Measurements from ENCODE around the gene TMEM131.

Gene TMEM131

GRCh38 chr2:97788986-97789644, 206.6 kb downstream of the TMEM131 start:
- DNase-seq: no peak

- no peak for DNase-seq
These were observed 209.9 kb downstream of the TMEM131 start for GRCh38 chr2:97785818-97786217.

- DNase-seq: no peak
These were observed 210.8 kb downstream of the TMEM131 start for GRCh38 chr2:97784953-97785352.

DNA sequence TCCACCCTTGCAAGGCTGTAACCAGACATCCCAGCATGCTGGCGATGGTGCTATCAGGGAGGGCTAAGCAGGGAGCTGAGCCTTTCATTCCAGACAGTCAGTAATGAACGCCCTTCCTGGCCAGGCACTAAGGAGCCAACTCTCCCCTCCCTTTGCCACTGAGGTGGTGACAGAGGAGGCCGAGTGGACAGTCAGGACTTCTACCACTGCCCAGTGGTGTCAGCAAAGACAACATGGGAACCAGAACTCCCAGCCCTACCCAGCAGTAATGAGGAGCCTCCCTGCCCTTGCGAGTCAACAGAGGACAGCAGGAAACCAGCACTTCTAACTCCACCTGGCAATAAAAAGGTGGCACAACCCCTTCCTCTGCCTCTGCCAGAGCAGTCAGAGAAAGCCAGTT, 213.8 kb downstream of the TMEM131 start:
- no peak for DNase-seq

- no peak for DNase-seq
These were observed 216.6 kb downstream of the TMEM131 start for GRCh38 chr2:97779141-97779540.

DNA sequence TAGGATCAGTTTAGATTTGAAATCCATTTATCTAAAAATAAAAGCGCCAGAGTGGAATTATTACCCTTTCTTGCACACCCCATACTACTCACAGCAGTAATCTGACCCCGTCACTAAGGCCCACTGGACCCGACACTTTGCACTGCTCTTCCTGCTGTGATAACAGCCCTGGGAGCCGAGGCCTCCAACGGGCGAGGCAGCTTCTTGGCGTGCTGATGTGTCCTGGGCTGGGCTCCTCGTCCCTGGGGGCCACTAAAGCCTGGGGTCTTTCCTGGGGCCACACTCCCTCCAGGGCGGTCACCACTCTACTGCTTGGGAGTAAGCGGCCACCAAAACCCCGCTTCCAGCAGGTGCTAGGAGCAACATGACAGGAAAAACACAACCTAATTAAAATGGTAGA, 220.7 kb downstream of the TMEM131 start:
- no peak for DNase-seq

DNA sequence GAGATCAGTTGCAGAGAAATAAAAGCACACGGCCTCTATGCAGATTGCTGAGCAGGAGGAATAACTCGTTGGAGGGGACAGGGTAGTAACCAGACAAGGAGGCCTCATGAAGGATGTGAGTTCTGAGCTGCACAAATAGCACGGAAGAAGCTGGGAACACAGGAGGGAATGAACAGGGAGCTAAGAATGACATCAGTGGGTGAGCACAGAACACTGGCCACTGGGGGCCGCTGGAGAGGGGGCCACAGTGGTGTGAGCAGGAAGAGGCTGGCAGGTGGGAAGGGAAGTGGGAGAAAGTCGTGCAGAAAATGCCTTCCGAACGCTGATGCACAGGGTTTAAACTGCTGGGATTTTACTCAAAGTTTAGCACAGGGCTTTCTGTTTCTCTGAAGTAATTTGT, 221.3 kb downstream of the TMEM131 start:
- peak in 1 of 2 experiments; percentile 25 for DNase-seq

DNA sequence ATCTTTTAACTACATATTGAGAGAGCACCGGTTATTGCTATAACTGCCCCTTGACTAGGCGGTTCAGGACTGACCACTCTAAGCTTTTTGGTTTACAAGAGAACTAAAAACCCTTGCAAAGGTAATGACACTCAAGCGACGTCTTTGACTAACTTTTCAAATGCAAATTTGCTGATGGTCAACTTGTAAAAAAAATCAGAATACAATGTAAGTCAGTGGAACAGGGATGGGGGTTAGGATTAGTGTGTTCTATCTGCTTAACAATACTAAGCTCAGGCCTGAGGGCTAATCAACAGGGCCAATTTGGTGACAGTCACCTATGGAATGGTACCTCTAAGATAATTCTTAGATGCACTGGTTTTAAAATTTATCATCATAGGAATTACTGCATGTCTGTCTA, 225.3 kb downstream of the TMEM131 start:
- DNase-seq: no peak

- DNase-seq: no peak
These were observed 226.0 kb downstream of the TMEM131 start for GRCh38 chr2:97769711-97770110.

- no peak for DNase-seq
These were observed 226.4 kb downstream of the TMEM131 start for GRCh38 chr2:97769308-97769707.

- DNase-seq: no peak
These were observed 229.2 kb downstream of the TMEM131 start for GRCh38 chr2:97766567-97766966.

DNA sequence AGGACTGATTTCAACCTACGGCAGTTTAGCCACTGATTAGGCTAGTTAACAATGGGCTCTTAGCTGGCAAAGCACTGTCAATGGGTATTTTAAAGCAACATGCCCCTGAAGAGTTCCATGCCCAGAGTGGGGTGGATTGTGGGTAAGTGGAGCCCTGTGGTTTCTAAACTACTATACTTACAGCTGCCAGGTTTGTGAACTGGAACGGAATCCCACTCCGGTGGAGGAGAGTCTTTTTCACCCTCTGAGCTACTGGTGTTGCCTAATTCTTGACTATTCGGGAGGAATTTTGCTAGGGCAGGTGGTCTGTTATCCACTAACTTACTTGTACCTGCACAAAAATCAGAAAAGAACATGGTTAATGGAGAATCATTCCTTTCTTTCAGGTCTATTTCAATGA, 229.8 kb downstream of the TMEM131 start:
- DNase-seq: no peak

DNA sequence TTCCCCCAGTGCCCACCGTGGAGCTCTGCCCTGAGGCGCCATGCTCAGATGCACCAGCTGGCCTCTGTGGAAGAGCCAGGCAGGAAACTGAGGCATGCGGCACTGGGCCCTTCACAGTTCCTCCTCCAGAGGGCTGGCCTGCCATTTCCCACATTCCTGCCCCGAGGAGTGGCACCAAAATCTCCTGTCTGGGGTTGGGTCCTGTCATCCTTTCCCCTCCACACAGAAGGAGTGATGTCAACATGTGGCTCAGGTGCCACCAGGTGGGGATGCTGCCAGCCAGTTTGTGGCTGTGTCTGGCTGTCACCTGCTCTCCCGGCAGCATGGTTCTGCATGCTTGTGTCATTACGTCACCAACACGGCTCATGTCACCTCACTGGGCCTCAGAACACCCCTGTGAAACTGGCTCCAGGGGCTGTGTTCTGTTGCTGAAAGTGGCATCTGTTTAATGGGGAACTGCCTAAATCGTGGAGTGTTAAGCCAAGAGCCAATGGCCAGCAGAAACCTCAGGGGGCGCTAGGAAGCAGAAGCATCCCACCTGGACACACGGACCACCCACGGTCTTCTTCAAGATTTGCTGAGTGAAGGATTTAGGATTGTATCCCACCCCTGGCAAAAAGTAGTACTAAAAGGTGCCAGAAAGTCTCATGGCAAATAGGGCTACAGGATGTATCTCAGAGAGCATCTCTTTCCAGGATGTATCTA, 231.0 kb downstream of the TMEM131 start:
- DNase-seq: no peak

DNA sequence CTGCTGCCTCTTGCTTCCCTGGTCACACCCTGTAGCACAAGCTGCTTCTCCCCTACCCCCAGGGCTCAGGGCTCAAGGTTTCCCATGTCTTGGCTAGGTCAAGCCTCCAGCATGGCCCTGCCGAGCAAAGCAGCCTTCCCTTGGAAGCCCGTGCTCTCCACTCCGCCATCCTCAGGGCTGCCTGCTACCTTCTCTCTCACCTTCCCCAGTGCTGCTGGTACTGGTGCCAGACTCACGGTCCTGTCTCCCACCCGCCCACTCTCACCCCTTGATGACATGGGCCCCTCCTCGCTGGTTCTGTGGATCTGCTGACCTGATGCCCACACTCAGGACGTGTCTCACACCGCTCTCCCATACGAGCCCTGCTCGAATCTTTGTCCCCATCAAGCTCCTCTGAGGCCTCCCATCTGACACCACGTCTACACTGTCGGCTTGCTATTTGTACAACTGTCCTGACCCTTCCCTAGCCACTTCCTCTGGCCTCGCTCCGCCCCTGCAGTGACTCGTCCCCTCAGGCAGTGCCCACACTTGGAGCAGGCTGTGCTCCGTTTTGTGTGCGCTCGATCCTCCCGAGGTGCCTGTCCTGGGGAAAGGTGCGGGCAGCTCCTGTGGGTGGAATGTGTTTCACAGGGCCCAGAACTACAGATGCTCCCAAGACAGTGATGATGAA, 232.4 kb downstream of the TMEM131 start:
- DNase-seq: no peak

- DNase-seq: no peak
These were observed 234.6 kb downstream of the TMEM131 start for GRCh38 chr2:97761192-97761591.

- no peak for DNase-seq
These were observed 235.2 kb downstream of the TMEM131 start for GRCh38 chr2:97760480-97761049.

- no peak for DNase-seq
These were observed 235.9 kb downstream of the TMEM131 start for GRCh38 chr2:97759727-97760407.

DNA sequence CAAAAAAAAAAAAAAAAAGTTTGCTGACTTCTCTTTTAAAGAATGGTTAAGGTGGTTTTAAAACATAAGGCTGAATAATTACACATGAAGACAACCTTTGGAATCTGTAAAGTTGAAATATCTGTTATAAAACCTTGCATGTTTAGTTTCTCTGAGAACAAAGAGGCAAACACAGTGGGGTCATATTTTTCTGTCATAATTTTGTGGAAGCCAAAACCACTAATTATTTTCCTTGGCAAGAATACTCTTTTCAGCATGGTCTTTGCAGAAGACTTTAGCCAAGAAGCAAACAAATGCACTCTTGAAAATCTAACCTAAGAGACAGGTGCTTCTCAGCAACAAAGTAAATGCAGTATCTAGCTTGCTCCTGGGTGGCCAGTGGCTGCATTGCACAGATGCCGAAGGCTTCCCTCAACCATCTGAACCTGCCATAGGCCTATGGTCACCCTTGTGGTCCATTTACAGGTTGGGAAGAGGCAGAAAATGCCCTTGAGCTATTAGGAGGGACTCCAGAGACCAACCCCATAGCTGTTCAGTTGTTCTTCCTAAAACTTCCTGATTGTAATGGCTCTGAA, 237.5 kb downstream of the TMEM131 start:
- DNase-seq: no peak

- no peak for DNase-seq
These were observed 238.7 kb downstream of the TMEM131 start for GRCh38 chr2:97757062-97757461.

- no peak for DNase-seq
These were observed 240.3 kb downstream of the TMEM131 start for GRCh38 chr2:97755491-97755890.

DNA sequence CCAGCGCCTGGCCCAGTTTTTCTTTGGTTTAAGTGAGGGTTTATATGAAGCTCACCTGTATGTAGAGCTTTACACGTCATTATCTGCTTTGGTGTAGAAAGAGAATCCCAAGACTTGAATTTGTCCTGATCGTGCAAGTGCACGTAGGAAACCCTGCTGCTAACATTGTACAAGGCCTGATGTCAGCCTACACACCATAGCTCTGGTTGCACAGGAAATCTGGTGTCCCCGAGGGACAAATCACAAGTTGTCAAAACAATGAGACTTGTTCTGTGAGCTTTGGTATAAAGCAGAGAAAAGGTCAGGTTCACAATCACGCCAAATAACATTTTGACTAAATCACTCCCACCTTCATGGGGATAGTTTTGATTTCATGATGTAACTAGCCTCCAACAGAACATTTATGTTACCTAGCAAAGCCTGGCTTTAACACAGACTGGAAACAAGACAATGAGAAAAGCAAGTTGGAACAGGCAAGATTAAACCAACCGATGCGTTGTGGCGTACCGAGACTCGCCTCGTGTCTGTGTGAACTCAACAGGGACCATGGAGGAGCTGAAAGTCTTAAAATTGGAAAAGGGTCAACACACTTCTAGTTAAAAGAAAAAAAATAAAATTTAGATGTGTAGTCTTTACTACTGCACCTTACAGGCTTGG, 240.9 kb downstream of the TMEM131 start:
- no peak for DNase-seq
